GM13977 (cell line): ENCODE data around the gene DNAJC16.

Experiments
- DNase-seq: peaks from one replicate; pipeline ENCODE4 v3.0.0; 2012; ENCODE audit warnings: low spot score
- in situ Hi-C: fragments of 300-500 bp; cut with MboI; formaldehyde crosslinking; loops from one replicate; pipeline ENCODE4 v1.12.0; 2022; ENCODE audit warnings: low sequenced_read_pairs, low pct_unique_long_range_greater_than_20kb, mixed read lengths, inconsistent platforms; ENCODE audit not compliant: unreplicated experiment
- TF ChIP-seq, protein P1 (sequence below): IDR thresholded peaks from 2 replicates; pipeline ENCODE4 v1.5.1; 2012; ENCODE audit warnings: mild to moderate bottlenecking, control low read depth; ENCODE audit not compliant: insufficient read depth; ENCODE audit errors: extremely low read depth, missing control alignments

The DNAJC16 gene

DNA sequence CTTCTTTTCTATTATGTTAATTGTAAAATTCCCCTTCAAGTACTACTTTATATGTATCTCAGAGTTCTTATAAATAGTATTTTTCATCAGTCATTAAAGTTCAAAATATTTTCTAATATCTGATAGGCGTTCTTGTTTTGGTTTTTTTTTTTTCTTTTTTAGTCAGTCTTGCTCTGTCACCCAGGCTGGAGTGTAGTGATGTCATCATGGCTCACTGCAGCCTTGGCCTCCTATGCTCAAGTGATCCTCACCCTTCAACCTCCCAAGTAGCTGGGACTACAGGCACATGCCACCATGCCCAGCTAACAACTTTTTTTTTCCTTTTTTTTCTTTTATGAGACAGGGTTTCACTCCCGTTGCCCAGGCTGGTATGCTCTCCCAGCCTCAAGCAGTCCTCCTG, 30.9 kb downstream of the DNAJC16 start:
- TF ChIP-seq, protein P1, sequence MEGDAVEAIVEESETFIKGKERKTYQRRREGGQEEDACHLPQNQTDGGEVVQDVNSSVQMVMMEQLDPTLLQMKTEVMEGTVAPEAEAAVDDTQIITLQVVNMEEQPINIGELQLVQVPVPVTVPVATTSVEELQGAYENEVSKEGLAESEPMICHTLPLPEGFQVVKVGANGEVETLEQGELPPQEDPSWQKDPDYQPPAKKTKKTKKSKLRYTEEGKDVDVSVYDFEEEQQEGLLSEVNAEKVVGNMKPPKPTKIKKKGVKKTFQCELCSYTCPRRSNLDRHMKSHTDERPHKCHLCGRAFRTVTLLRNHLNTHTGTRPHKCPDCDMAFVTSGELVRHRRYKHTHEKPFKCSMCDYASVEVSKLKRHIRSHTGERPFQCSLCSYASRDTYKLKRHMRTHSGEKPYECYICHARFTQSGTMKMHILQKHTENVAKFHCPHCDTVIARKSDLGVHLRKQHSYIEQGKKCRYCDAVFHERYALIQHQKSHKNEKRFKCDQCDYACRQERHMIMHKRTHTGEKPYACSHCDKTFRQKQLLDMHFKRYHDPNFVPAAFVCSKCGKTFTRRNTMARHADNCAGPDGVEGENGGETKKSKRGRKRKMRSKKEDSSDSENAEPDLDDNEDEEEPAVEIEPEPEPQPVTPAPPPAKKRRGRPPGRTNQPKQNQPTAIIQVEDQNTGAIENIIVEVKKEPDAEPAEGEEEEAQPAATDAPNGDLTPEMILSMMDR = no peak
- in situ Hi-C loops = no loop called here
- DNase-seq = no peak

DNA sequence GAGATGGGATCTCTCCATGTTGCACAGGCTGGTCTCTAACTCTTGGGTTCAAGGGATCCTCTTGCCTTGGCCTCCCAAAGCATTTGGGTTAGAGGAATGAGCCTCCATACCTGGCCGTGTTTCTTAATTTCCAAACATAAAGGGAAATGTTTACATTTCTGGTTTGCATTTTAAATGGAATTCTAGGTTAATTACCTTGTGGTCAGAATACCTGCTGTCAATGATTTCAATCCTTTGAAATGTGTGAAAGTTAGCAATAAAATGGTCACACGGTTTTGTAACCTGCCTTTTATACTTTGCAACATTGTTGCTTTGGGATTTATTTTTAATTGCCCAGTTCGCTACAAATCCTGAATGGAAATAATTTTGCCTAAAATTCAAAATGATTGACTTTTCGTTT, 31.9 kb downstream of the DNAJC16 start:
- no peak for DNase-seq
- TF ChIP-seq, protein P1 = no peak
- in situ Hi-C loops = no loop called here

DNA sequence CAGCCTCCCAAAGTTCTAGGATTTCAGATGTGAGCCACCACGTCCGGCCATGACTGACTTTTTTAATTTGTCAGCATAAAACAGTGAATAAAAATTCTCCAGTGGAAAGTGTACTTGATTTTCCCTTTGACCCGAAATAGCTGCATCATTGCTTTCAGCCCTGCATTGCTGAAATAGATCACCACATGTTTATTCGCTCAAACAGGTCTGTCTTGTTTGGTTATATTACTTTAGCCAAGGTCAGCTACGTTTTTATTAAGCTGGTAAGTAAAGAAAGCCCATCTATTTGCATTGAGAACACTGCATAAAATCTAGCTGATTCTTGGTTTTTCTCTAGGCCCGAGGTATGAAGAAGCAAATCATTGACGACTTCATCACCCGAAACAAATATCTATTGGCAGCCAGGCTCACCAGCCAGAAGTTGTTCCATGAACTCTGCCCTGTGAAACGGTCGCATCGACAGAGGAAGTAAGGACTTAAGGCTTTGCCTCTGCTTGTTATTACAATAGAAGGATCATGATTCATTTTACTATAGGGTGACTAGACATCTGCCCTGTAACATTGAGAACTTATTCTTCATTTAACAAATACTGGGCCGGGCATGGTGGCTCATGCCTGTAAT, 32.7 kb downstream of the DNAJC16 start:
- no peak for DNase-seq
- TF ChIP-seq, protein P1 = no peak
- in situ Hi-C loops = no loop called here

DNA sequence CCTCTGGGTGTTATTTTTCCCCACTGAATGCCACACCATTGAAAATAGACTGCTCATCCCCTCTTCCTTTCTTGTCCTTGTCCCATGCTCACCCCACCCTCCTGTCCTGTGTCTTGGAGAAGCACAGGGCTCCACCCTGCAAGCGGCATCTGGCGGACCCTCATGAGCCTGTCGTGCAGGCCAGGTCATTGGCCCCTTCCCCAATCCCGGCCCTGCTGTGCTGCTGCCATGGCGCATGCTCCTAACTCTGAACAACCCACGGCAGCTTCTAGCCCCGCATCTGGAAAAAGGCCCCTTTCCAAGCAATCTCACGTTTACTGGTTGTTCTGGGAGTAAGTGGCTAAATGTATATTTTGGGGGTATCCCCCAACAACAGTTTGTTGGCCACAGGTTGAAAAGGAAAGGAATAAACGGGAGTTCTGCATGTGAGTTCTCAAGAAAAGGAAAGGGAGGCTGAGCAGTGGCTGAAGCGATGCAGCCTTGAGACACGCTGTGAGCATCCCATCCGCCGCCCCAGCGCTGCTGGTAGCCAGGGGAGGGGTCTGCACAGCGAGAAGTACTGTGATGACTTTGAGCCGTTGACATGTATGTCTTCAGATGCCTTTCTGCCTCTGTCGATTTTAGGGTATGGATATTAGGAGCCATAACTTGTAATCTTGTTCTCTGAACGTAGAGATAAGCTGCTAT, 41.9 kb downstream of the DNAJC16 start:
- TF ChIP-seq, protein P1 = no peak
- in situ Hi-C loops = no loop called here
- no peak for DNase-seq

DNA sequence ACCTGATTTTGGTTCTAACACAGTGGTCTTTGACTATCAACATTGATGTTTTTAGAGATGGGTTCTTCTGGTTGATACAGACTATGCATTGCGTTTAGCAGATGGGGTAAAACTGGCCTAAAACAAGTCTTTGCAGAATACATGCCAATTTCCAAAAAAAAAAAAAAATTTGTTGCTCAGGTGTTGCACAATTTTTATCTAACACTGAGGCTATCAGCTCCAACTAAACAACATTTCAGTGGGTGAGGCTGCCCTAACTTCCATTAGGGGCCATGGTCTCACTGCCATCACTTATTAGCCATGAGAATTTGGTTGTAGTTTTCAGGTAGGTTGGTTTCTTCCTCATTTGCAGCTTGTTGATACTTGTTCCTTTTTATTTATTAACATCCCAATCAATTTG, 44.2 kb downstream of the DNAJC16 start:
- in situ Hi-C loops = no loop called here
- TF ChIP-seq, protein P1 = no peak
- DNase-seq = no peak

DNA sequence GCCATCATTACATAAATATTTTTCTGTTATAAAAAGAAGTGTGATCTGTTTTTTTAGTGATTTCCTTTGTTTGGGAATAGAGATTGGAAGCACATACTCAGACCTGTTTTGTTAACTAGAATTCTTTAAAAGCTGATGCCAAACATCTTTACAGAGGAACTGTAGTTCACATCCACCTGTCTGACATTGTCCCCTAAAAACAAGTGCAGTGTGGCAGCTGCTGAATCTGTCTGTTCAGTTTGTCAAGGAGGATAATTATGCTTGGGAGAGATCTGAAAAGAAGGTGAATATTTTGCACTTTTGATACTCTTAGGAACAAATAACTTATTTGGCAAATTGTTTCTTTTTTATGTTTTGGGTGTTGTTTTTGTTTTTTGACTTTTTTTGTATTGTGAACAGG, 44.6 kb downstream of the DNAJC16 start:
- in situ Hi-C loops = no loop called here
- DNase-seq = no peak
- TF ChIP-seq, protein P1 = no peak

DNA sequence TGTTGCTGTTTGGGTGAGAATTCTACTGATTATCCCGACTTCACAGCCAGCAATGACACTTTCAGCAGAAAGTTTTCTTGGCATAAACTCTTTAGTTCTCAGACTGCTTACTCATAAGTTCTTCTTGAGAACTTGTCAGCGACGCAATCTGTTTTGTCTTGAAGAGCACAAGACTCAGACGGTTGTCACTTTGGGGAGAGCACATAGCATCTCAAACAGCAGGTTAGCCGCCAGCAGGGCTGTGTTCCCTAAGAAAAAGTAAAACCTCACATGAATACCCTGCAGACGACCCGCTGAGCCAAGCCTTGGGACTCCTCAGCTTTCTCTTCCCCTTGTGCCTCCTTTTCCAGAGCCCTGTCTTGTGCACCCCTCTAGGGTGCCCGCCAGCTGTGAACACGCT, 46.8 kb downstream of the DNAJC16 start:
- DNase-seq = no peak
- in situ Hi-C loops = no loop called here
- TF ChIP-seq, protein P1 = no peak
